Peyer's patch (tissue), 4 donors: Measurements from ENCODE around the gene GYS1.

ENCODE experiments used
- POLR2A ChIP-seq, 2 donors: fragments of 450-650 bp; IDR thresholded peaks; one replicate each; pipeline ENCODE4 v1.5.1; 2017; ENCODE audit warnings: antibody characterized with exemption in 2 of 2, mild to moderate bottlenecking in 2 of 2, moderate library complexity in 2 of 2
- TF ChIP-seq, protein P1 (sequence below), 6 experiments: fragments of 450-650 bp in 4 of 6; fragments of 200-600 bp in 2 of 6; sonication (generic) in 1 of 6; IDR thresholded peaks; one replicate each; pipeline ENCODE4 v1.5.1; 2017 to 2019; ENCODE audit warnings: antibody characterized with exemption in 6 of 6, mild to moderate bottlenecking in 3 of 6, moderate library complexity in 1 of 6

DNA sequence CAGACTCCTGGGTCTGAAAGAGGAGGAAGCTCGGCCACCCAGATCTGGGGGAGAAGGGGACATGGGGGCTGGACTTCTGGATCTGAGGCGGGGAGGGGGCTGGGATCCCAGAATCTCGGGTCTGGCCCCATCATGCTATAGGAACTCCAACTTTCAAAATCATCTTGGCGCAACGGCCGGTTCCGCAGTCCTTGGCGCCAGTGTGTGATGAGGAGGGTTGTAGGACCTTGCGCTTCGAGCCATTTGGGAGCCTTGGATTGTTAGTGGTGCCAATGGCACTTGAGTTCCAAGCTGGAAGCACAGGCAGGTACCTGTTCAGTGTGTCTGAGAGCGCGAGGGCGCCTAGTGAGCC lies 902 bp upstream of the GYS1 start:
- TF ChIP-seq, protein P1, sequence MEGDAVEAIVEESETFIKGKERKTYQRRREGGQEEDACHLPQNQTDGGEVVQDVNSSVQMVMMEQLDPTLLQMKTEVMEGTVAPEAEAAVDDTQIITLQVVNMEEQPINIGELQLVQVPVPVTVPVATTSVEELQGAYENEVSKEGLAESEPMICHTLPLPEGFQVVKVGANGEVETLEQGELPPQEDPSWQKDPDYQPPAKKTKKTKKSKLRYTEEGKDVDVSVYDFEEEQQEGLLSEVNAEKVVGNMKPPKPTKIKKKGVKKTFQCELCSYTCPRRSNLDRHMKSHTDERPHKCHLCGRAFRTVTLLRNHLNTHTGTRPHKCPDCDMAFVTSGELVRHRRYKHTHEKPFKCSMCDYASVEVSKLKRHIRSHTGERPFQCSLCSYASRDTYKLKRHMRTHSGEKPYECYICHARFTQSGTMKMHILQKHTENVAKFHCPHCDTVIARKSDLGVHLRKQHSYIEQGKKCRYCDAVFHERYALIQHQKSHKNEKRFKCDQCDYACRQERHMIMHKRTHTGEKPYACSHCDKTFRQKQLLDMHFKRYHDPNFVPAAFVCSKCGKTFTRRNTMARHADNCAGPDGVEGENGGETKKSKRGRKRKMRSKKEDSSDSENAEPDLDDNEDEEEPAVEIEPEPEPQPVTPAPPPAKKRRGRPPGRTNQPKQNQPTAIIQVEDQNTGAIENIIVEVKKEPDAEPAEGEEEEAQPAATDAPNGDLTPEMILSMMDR (IDR thresholded peaks at IDR 0.05) = no peak
- TF ChIP-seq POLR2A (IDR thresholded peaks at IDR 0.05) = no peak
